GM12892 (cell line): ENCODE measurements around the gene KRT85.

Experiments
- POLR2A ChIP-seq: IDR thresholded peaks from 2 replicates; pipeline ENCODE4 v1.6.1; 2011; ENCODE audit warnings: low read depth, low read length, control low read depth
- POLR2AphosphoS5 ChIP-seq: IDR thresholded peaks from 2 replicates; pipeline ENCODE4 v1.6.1; 2011; ENCODE audit warnings: low read depth, low read length, control low read depth
- TAF1 ChIP-seq: IDR thresholded peaks from 2 replicates; pipeline ENCODE4 v1.6.1; 2011; ENCODE audit warnings: low read depth, mild to moderate bottlenecking, control low read depth, low read length, borderline replicate concordance

- TF ChIP-seq POLR2A = no peak
- no peak for TF ChIP-seq POLR2AphosphoS5
- no peak for TF ChIP-seq TAF1
These were observed 27.6 kb upstream of the KRT85 start for GRCh38 chr12:52394836-52395405.
